ENCODE measurements around the gene EXOSC7. TPM values are rescaled to one million over a fixed set of nuclear protein-coding genes. Genes with fewer than 3 reads are reported as not detected.

EXOSC7 gene
- total RNA-seq, 2 donors from 2014 or later: 38.9 to 52.5 TPM

DNA sequence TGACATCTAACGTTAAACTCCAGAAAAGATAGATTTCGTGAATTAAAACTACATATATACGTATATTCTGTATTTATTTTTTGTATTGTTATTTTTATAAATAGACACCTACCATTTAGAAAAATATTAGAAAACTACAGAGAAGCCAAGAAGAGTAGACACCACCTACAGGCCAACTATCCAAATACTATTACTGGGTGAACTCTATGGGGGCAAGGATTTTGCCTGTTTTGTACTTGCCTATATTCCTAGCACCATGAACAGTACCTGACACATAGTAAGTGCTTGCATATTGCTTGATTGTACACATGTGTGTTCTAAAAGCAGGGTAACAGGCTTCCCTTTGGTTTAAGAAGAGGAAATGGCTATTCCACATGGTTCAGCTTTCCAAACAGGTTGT lies 25.7 kb downstream of the EXOSC7 start:
- TF ChIP-seq, protein P1, sequence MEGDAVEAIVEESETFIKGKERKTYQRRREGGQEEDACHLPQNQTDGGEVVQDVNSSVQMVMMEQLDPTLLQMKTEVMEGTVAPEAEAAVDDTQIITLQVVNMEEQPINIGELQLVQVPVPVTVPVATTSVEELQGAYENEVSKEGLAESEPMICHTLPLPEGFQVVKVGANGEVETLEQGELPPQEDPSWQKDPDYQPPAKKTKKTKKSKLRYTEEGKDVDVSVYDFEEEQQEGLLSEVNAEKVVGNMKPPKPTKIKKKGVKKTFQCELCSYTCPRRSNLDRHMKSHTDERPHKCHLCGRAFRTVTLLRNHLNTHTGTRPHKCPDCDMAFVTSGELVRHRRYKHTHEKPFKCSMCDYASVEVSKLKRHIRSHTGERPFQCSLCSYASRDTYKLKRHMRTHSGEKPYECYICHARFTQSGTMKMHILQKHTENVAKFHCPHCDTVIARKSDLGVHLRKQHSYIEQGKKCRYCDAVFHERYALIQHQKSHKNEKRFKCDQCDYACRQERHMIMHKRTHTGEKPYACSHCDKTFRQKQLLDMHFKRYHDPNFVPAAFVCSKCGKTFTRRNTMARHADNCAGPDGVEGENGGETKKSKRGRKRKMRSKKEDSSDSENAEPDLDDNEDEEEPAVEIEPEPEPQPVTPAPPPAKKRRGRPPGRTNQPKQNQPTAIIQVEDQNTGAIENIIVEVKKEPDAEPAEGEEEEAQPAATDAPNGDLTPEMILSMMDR (IDR thresholded peaks at IDR 0.05): peak in 1 of 2 donors; percentile 20
- Histone ChIP-seq H3K4me3 (no peak overlapping the region), H3K27ac (no peak overlapping the region), H3K27me3 (no peaks in the 10 kb centered on the region), H3K36me3 (peaks cover 59% of the 10 kb centered on the region), H3K9me3 (peaks cover 0 to 6% of the 10 kb centered on the region in 2 donors), H3K4me1 (peaks cover 0 to 23% of the 10 kb centered on the region in 2 donors)
- DNase-seq (ENCODE audit: low spot score): no peak

DNA sequence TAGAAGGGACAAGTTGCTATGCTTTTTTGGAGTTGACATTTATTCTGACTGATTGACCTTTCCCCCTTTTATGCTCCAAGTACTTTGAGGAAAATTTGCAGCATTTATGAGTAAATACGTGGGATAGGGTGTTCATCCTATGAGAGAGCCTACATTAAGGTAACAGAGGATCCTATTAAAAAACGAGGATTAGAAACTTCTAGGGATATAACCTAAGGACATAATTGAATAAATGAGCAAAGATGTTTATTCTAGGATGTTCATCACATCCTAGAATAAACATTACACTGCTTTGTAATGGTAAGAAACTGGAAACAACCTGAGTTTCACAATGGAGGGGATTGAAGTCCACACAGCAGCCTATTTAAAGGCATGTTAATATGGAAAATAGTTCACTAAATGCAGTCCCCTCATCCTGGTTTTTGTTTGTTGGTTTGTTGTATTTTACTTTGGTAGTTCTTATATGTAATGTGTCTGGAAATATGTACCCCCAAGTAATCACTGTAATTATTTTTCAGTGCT lies 26.2 kb downstream of the EXOSC7 start:
- Histone ChIP-seq H3K4me1 (peaks cover 0 to 23% of the 10 kb centered on the region in 2 donors), H3K27ac (peak overlapping the region in 1 of 2 donors; percentile 71), H3K9me3 (peaks cover 0 to 6% of the 10 kb centered on the region in 2 donors), H3K36me3 (peaks cover 60% of the 10 kb centered on the region), H3K4me3 (no peak overlapping the region), H3K27me3 (no peaks in the 10 kb centered on the region)
- no peak for DNase-seq (ENCODE audit: low spot score)
- TF ChIP-seq, protein P1 (IDR thresholded peaks at IDR 0.05): no peak

DNA sequence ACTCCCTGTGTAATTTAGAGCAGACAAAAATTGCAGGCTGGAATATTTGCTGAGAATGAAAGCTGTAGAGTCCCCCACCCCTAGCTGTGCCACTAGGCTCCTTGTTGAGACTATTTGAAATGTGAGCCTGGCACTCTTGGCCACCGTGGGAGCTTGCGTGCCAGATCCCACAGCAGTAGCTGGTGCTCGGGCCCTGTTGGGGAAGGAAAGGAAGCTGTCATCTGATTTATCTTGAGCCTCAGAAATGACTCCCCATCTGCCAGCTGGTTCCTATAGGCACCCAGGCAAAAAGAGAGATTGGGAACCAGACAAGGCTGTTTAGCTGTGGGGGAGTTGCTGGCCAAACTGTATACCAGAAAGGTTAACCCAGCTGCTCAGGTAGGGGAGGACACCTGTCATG lies 26.7 kb downstream of the EXOSC7 start:
- peaks cover 0 to 6% of the 10 kb centered on the region in 2 donors for H3K9me3 ChIP-seq
- peak overlapping the region in 1 of 2 donors; percentile 71 for H3K27ac ChIP-seq
- H3K4me1 ChIP-seq: peaks cover 0 to 23% of the 10 kb centered on the region in 2 donors
- TF ChIP-seq, protein P1 (IDR thresholded peaks at IDR 0.05): no peak
- peaks cover 60% of the 10 kb centered on the region for H3K36me3 ChIP-seq
- no peaks in the 10 kb centered on the region for H3K27me3 ChIP-seq
- DNase-seq (ENCODE audit: low spot score): no peak
- H3K4me3 ChIP-seq: no peak overlapping the region

DNA sequence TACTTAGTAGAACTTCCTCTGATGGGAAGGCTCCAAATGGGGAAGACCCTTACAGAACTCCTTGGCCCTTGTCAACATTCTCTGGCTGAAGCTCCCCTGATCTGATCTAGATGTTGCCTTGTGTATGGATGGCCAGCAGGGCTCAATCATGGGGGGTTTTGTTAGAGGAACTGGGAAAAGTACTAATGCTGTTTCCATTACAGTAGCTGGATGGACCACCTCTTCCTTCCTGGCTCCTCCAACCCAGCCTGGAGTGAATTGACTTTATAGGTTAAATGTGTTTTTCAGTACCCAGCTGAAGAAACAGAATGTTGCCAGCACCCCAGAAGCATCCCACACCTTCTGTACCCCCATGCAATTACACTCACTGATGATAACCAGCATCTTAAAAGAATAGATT lies 27.4 kb downstream of the EXOSC7 start:
- TF ChIP-seq, protein P1 (IDR thresholded peaks at IDR 0.05): no peak
- Histone ChIP-seq H3K27ac (peak overlapping the region in 1 of 2 donors; percentile 71), H3K4me1 (peaks cover 0 to 30% of the 10 kb centered on the region in 2 donors), H3K4me3 (no peak overlapping the region), H3K36me3 (peaks cover 53% of the 10 kb centered on the region), H3K9me3 (peaks cover 0 to 6% of the 10 kb centered on the region in 2 donors), H3K27me3 (no peaks in the 10 kb centered on the region)
- no peak for DNase-seq (ENCODE audit: low spot score)

DNA sequence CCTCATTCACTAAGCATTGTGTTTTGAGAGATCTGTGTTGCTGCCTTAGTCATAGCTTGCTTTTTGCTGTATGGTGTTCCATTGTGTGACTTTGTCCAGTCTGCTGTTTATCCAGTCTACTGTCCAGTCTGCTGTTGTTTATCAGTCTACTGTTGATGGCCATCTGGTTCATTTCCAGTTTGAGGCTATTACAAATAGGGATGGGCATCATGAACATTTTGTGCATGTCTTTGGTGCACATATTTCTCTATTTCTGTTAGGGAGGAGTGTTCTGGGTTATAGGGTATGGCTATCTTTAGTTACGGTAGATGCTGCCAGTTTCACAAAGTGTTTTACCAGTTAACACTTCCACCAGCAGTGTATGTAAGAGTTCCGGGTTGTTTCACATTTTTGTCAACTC lies 27.8 kb downstream of the EXOSC7 start:
- Histone ChIP-seq H3K4me3 (no peak overlapping the region), H3K27me3 (no peaks in the 10 kb centered on the region), H3K4me1 (peaks cover 0 to 34% of the 10 kb centered on the region in 2 donors), H3K9me3 (peaks cover 0 to 6% of the 10 kb centered on the region in 2 donors), H3K27ac (peak overlapping the region in 1 of 2 donors; percentile 71), H3K36me3 (peaks cover 51% of the 10 kb centered on the region)
- no peak for DNase-seq (ENCODE audit: low spot score)
- TF ChIP-seq, protein P1 (IDR thresholded peaks at IDR 0.05): no peak

DNA sequence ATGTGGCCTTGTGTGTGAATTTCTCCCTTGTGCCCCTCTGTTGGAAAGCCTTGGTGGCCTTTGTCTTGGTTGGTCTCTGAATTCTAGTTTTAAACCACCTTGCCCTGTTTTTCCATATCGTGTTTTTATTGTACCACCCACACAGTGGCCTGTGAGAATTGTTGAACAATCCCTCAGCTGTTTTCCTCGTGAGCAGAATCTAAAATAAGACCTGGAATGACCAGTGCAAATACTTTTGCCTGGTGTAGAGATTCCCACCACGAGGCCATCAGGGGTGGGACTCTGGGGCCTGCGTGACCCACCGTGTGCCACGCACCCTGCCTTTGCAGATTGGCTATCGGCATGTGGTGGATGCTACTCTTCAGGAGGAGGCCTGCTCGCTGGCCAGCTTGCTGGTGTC lies 31.0 kb downstream of the EXOSC7 start:
- Histone ChIP-seq H3K27ac (no peak overlapping the region), H3K4me1 (peaks cover 0 to 49% of the 10 kb centered on the region in 2 donors), H3K27me3 (no peaks in the 10 kb centered on the region), H3K4me3 (no peak overlapping the region), H3K36me3 (peaks cover 27% of the 10 kb centered on the region), H3K9me3 (peaks cover 0 to 6% of the 10 kb centered on the region in 2 donors)
- TF ChIP-seq, protein P1 (IDR thresholded peaks at IDR 0.05): no peak
- DNase-seq (ENCODE audit: low spot score): no peak
